ENCODE measurements around the gene DST.

DST gene

DNA sequence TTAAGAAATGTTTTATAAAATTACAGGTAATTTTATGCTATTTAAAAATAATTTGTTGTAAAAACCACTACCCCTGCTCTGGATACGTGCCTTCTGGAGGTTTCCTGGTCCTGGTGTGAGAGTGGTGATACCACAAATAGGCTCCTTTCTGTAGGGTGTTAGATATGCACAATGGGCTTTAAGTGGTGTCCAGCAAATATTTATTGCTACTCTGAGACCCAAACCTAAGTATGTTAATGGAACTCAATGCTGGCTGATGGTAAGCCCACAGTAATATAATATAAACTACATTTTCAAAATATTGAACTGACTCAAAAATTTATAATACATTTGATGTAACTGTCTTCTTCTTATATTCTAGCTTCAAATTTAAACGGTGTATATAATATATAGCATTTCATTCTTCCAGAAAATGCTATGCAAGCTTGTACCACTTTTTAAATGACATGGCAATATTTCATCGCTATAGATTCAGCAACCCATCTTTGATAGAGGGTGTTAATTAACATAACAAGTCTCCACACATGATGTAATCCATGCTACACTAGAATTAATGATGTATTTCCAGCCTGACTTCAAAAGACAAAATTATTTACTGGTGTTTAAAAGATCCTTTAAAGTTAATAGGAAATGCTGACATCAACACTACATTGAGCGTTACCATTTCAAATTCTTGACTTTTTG, 161.9 kb downstream of the DST start:
- no peak for DNase-seq (ENCODE audit: low read depth)

DNA sequence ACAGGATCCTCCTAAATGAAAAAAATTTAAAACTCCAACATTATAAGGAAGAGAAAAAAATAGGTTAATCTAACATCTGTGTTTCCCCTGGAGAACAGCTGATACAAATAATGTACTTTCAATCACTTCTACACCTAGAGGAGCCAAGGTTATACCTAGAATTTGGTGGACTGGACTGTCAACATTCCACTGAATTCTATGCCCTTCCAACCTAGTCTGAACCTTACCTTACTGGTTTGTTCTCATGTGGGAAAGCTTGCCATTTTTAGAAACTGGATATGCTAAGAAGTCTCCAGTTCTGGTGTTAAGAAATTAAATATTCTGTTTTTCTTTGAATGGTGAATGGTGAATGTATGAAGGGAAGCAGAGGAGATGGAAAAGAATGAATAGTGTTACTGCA, 162.4 kb downstream of the DST start:
- no peak for DNase-seq (ENCODE audit: low read depth)

GRCh38 chr6:56479381-56479780, 163.3 kb downstream of the DST start:
- DNase-seq (ENCODE audit: low read depth): no peak

DNA sequence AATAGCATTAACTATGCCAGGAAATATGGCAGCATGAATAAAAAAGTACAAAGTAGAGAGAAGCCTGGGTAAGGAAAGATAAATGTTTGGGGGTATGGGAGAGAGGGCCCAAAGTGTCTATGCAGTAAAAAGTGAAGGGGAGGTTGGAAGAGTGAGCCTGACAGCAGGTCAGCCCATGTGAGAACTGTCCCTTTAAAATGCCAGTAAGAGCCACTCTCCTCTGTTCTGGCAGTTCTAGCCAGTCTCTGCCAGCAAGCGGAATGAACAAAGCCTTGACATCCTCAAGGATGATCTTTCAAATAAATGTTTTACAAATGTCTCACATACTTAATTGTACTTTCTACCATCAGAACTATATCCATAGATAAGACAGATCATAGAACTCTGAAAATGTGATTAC, 164.5 kb downstream of the DST start:
- no peak for DNase-seq (ENCODE audit: low read depth)

GRCh38 chr6:56477241-56477640, 165.4 kb downstream of the DST start:
- DNase-seq (ENCODE audit: low read depth): no peak

GRCh38 chr6:56475736-56476457, 166.8 kb downstream of the DST start:
- DNase-seq (ENCODE audit: low read depth): no peak

- DNase-seq (ENCODE audit: low read depth): no peak
Observed at GRCh38 chr6:56474532-56474931, 168.2 kb downstream of the DST start.

GRCh38 chr6:56463443-56463842, 179.2 kb downstream of the DST start:
- no peak for DNase-seq (ENCODE audit: low read depth)

GRCh38 chr6:56459030-56459805, 183.5 kb downstream of the DST start:
- no peak for DNase-seq (ENCODE audit: low read depth)

DNA sequence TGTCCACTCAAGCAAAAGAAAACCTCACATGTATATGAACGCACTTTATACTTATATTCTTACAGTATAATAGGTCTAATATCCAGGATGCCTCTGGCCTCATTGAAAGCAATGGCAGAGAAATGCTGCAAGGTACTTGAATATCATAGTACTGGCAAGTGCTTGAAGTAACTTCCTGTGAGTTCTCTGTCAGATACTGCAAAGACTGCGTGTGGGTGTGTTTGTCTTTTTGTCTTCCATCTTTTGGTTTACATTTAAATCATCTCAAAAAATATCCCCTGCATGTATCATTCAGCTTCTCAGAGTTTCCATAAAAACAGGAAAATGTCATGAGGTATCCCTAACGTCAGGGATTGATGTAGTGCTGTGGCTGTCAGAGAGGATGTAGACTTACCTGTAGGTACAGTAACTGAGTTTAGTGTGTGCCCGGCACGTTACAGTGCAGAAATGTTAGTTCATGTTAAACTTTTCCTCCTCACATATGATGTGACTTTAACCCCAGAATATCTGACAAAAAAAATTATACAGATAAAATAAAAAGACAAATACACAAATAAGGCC, 184.3 kb downstream of the DST start:
- DNase-seq (ENCODE audit: low read depth): no peak

DNA sequence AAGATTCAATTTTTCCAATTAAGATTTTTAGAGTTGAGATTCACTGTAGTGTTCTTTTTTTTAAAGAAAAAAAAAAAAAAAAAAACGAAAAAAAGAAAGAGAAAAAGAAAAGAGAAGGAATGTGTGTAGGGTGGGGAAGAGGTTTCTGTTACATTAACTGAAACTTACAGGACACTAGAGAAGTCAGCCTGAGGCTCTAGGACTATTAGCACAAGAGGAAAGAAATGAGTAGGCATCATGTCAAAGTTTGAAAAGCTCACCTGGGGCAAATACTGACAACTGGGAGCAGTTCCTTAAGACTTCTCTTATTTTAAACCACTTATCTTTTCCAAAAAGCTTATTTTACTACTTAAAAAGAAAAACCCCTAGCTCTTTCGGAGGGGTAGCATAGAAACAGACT, 185.9 kb downstream of the DST start:
- DNase-seq (ENCODE audit: low read depth): no peak

DNA sequence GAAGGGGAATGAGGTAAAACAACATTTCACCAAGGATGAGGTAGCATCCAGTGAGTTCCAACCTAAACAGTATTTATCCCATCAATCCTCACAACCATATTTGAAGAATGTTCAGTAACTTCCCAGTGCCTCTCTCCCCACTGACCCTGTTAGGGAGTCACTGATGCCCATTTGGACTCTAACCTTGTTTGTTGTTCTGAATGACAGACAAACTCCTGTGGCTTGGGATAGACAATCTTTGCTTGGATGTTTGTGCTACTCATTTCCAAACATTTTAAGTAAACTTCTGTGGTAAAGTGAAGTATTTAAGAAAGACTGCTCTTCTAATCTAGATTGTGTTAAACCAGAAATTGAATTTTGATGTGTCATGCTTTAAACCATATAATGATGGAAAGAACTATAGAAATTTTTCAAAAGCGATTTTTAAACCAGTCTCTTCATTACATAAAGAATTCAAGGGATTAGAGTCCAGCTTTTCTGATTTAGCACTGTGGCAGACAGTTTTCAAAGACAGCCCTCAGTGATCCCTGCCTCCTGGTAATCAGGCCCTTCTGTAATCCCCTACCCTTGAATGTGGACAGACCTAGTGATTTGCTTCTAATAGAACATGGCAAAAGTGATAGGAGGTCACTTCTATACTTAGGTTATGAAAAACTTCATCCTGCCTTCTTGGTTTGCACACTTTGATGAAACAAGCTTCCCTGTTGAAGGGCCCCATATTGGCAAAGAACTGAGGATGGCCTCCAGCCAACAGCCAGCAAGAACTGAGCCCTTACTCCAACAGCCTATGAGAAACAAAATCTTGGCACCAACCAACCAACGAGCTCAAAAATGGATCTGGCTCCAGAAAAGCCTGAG, 191.6 kb downstream of the DST start:
- DNase-seq (ENCODE audit: low read depth): no peak

GRCh38 chr6:56450376-56450775, 192.3 kb downstream of the DST start:
- no peak for DNase-seq (ENCODE audit: low read depth)

GRCh38 chr6:56448046-56448445, 194.6 kb downstream of the DST start:
- no peak for DNase-seq (ENCODE audit: low read depth)

DNA sequence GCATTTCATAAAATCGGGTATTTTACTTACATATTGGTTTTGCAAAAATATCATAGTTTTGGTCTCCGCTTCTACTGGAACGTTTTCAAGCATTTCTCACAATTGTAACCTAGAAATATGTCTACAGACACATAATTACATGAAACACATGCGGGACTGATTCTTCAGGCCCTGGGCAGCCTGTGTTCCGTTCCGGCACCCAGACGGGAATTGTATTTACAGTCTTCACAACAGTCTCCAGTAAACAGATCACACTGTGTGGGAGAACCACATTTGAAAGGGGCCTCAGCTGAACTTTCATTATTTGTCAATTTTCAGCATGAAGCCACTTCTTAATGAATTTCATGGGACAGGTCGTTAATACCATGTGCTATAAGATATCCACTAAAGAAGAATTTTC, 196.9 kb downstream of the DST start:
- DNase-seq (ENCODE audit: low read depth): no peak

- no peak for DNase-seq (ENCODE audit: low read depth)
Observed at GRCh38 chr6:56444855-56445254, 197.8 kb downstream of the DST start.

GRCh38 chr6:56440551-56440981, 202.1 kb downstream of the DST start:
- DNase-seq (ENCODE audit: low read depth): no peak

GRCh38 chr6:56437171-56437900, 205.4 kb downstream of the DST start:
- DNase-seq (ENCODE audit: low read depth): no peak

DNA sequence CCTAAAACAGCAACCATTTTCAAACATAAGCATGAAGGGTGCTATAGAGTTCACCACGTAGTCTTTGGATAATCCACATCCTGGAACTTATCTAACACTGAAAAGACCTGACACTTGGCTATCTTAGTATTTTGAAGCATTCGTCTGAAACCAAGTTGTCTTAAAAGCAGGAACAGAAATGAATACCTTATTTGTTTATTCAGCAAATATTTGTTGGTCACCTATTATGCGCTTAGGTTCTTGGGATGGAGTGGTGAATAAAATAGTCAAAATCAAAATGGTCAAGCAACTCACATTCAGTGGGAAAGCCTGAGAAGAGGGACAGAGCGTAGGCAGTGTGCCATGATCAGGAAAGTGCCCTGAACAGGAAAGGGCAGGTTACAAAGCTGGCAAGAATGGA, 206.9 kb downstream of the DST start:
- no peak for DNase-seq (ENCODE audit: low read depth)

GRCh38 chr6:56435326-56435725, 207.4 kb downstream of the DST start:
- no peak for DNase-seq (ENCODE audit: low read depth)

- no peak for DNase-seq (ENCODE audit: low read depth)
Observed at GRCh38 chr6:56434606-56435005, 208.1 kb downstream of the DST start.
